GM19240 (cell line): Measurements from ENCODE around the gene CCDC178.
"Not testable (repeated sequence)": the region's sequence is repeated elsewhere in the genome, so short reads cannot be mapped to it uniquely, and the experiment has no call there.

Experiments used
- DNase-seq: peaks from one replicate; pipeline ENCODE4 v3.0.0; 2011; ENCODE audit warnings: low spot score; ENCODE audit not compliant: insufficient read length

CCDC178 gene

GRCh38 chr18:33212363-33212762, 228.2 kb downstream of the CCDC178 start:
- no peak for DNase-seq

GRCh38 chr18:33210575-33211189, 229.8 kb downstream of the CCDC178 start:
- DNase-seq = no peak

- no peak for DNase-seq
Observed at GRCh38 chr18:33205777-33206176, 234.7 kb downstream of the CCDC178 start.

GRCh38 chr18:33201509-33201926, 239.0 kb downstream of the CCDC178 start:
- no peak for DNase-seq

GRCh38 chr18:33195795-33196194, 244.7 kb downstream of the CCDC178 start:
- no peak for DNase-seq

GRCh38 chr18:33194793-33195192, 245.7 kb downstream of the CCDC178 start:
- no peak for DNase-seq

GRCh38 chr18:33184958-33185357, 255.6 kb downstream of the CCDC178 start:
- DNase-seq = no peak

- no peak for DNase-seq
Observed at GRCh38 chr18:33184175-33184574, 256.3 kb downstream of the CCDC178 start.

- no peak for DNase-seq
Observed at GRCh38 chr18:33183136-33183535, 257.4 kb downstream of the CCDC178 start.

GRCh38 chr18:33181016-33181415, 259.5 kb downstream of the CCDC178 start:
- no peak for DNase-seq

- DNase-seq = no peak
Observed at GRCh38 chr18:33169218-33169617, 271.3 kb downstream of the CCDC178 start.

- DNase-seq = not testable (repeated sequence)
Observed at GRCh38 chr18:33164121-33164520, 276.4 kb downstream of the CCDC178 start.

- no peak for DNase-seq
Observed at GRCh38 chr18:33161131-33161530, 279.4 kb downstream of the CCDC178 start.

- DNase-seq = no peak
Observed at GRCh38 chr18:33159151-33159550, 281.4 kb downstream of the CCDC178 start.

- no peak for DNase-seq
Observed at GRCh38 chr18:33157893-33158292, 282.6 kb downstream of the CCDC178 start.

GRCh38 chr18:33156906-33157470, 283.5 kb downstream of the CCDC178 start:
- no peak for DNase-seq

- no peak for DNase-seq
Observed at GRCh38 chr18:33154049-33154448, 286.5 kb downstream of the CCDC178 start.

- no peak for DNase-seq
Observed at GRCh38 chr18:33152376-33152775, 288.1 kb downstream of the CCDC178 start.

- not testable (repeated sequence) for DNase-seq
Observed at GRCh38 chr18:33147811-33148210, 292.7 kb downstream of the CCDC178 start.

- DNase-seq = no peak
Observed at GRCh38 chr18:33146014-33146413, 294.5 kb downstream of the CCDC178 start.

- no peak for DNase-seq
Observed at GRCh38 chr18:33135951-33136660, 304.4 kb downstream of the CCDC178 start.

GRCh38 chr18:33132657-33133056, 307.9 kb downstream of the CCDC178 start:
- DNase-seq = no peak

GRCh38 chr18:33128581-33128980, 311.9 kb downstream of the CCDC178 start:
- DNase-seq = no peak
